Suprapubic skin (tissue), 4 donors: ENCODE results near the gene LDLRAD2. TPM values are rescaled to one million over a fixed set of nuclear protein-coding genes. Genes with fewer than 3 reads are reported as not detected.

Experiments
- DNase-seq, 2 donors: peaks; one replicate each; pipeline ENCODE4 v3.0.0-alpha.2; 2019; ENCODE audit warnings: low spot score in 2 of 2
- H3K27ac ChIP-seq: fragments of 200-600 bp; sonication (generic); one replicate; pipeline ENCODE4 v1.5.1; 2019
- H3K27me3 ChIP-seq: fragments of 200-600 bp; sonication (generic); one replicate; pipeline ENCODE4 v1.5.1; 2019
- H3K36me3 ChIP-seq: fragments of 200-600 bp; sonication (generic); one replicate; pipeline ENCODE4 v1.5.1; 2019
- H3K4me1 ChIP-seq: fragments of 200-600 bp; sonication (generic); one replicate; pipeline ENCODE4 v1.5.1; 2019
- H3K4me3 ChIP-seq: fragments of 200-600 bp; sonication (generic); one replicate; pipeline ENCODE4 v1.5.1; 2019; ENCODE audit warnings: mild to moderate bottlenecking
- H3K9me3 ChIP-seq: fragments of 200-600 bp; sonication (generic); one replicate; pipeline ENCODE4 v1.5.1; 2019
- CTCF ChIP-seq, 2 donors: fragments of 200-600 bp in 1 of 2; fragments of 450-650 bp in 1 of 2; sonication (generic) in 1 of 2; IDR thresholded peaks; one replicate each; pipeline ENCODE4 v1.5.1; 2016 to 2019; ENCODE audit warnings: antibody characterized with exemption in 2 of 2, mild to moderate bottlenecking in 1 of 2, moderate library complexity in 1 of 2
- EP300 ChIP-seq: sonication (generic); formaldehyde crosslinking; IDR thresholded peaks from one replicate; pipeline ENCODE4 v1.6.1; 2017; ENCODE audit warnings: antibody characterized with exemption
- POLR2A ChIP-seq, 2 donors: fragments of 450-650 bp; IDR thresholded peaks; one replicate each; pipeline ENCODE4 v1.6.1; 2017; ENCODE audit warnings: antibody characterized with exemption in 2 of 2, mild to moderate bottlenecking in 2 of 2, moderate library complexity in 2 of 2
- POLR2AphosphoS5 ChIP-seq, 3 donors: sonication (generic); formaldehyde crosslinking; IDR thresholded peaks; one replicate each; pipeline ENCODE4 v1.6.1; 2017; ENCODE audit warnings: antibody characterized with exemption in 3 of 3
- WGBS: methylation state at CpG from one replicate; pipeline ENCODE4 v1.1.5; 2018; 5-methylcytosine and 5-hydroxymethylcytosine counted together
- total RNA-seq, 4 donors: library from RNA; depleted of rRNA; stranded (reverse); fragments of >200 nt; gene quantifications; one replicate each; pipeline ENCODE4 v1.1.0, GENCODE V29; 2016

LDLRAD2 gene
- total RNA-seq, 4 donors from 2014 or later: 0.13 to 0.29 TPM; not detected in 2

DNA sequence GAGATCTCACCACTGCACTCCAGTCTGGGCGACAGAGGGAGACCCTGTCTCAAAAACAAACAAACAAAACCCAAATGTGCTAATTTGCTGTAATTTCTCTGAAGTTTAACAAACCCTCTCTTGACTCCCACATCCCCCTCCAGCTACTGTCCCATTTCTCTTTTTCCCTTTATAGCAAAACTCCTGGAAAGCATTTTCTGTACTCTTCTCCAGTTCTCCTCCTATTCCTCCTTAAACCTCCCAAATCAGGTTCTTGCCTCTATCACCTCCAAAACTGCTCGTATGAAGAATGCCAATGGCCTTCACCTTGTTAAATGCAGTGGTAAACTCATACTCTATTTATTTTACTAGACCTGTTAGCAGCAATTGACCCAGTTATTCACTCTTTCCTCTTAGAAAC, 25.4 kb upstream of the LDLRAD2 start:
- Histone ChIP-seq H3K4me1 (peaks cover 12% of the 10 kb centered on the region), H3K4me3 (no peak overlapping the region), H3K27ac (no peak overlapping the region), H3K36me3 (no peaks in the 10 kb centered on the region), H3K27me3 (no peaks in the 10 kb centered on the region), H3K9me3 (no peaks in the 10 kb centered on the region)
- WGBS: 86% methylated on average over 2 of the region's 2 CpGs
- DNase-seq: no peak
- TF ChIP-seq EP300 (no peak), POLR2AphosphoS5 (IDR thresholded peaks at IDR 0.05) (no peak), POLR2A (IDR thresholded peaks at IDR 0.05) (no peak), CTCF (IDR thresholded peaks at IDR 0.05) (no peak)

DNA sequence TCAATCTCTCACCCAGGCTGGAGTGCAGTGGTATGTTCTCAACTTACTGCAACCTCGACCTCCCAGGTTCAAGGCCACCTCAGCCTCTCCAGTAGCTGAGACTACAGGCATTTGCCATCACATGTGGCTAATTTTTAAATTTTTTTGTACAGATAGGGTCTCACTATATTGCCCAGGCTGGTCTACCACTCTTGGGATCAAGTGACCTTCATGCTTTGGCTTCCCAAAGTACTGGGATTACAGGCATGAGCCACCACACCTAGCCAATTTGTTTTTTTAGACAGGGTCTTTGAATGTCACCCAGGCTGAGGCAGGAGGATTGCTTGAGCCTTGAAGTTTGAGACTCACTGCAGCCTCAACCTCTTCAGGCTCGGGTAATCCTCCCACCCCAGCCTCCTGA, 19.0 kb upstream of the LDLRAD2 start:
- TF ChIP-seq POLR2AphosphoS5 (IDR thresholded peaks at IDR 0.05) (no peak), POLR2A (IDR thresholded peaks at IDR 0.05) (no peak), EP300 (no peak), CTCF (IDR thresholded peaks at IDR 0.05) (no peak)
- no peaks in the 10 kb centered on the region for H3K27me3 ChIP-seq
- no peak for DNase-seq
- 86% methylated on average over 2 of the region's 2 CpGs for WGBS
- no peak overlapping the region for H3K4me3 ChIP-seq
- no peaks in the 10 kb centered on the region for H3K36me3 ChIP-seq
- no peaks in the 10 kb centered on the region for H3K4me1 ChIP-seq
- no peak overlapping the region for H3K27ac ChIP-seq
- H3K9me3 ChIP-seq: no peaks in the 10 kb centered on the region

DNA sequence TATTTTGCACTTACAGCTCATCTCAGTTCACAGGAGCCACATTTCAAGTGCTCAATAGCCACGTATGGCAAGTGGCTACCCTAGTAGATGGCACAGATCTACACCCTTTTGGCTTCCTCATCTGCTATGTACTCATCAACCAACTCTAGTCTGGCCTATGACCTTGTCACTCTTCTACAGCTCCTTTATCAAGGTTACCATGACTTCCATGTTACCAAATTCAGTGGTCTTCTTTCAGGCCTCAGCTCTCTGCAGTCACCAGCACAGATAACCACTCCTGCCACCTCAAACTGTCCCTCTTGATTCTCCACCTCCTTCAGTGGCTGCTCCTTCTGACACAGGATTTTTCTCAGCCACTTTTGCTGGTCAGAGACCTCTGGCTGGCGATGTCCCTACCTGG, 17.4 kb upstream of the LDLRAD2 start:
- Histone ChIP-seq H3K4me1 (no peaks in the 10 kb centered on the region), H3K27ac (no peak overlapping the region), H3K36me3 (no peaks in the 10 kb centered on the region), H3K27me3 (no peaks in the 10 kb centered on the region), H3K9me3 (no peaks in the 10 kb centered on the region), H3K4me3 (no peak overlapping the region)
- 89% methylated on average over 2 of the region's 2 CpGs for WGBS
- DNase-seq: no peak
- TF ChIP-seq POLR2A (IDR thresholded peaks at IDR 0.05): no peak

DNA sequence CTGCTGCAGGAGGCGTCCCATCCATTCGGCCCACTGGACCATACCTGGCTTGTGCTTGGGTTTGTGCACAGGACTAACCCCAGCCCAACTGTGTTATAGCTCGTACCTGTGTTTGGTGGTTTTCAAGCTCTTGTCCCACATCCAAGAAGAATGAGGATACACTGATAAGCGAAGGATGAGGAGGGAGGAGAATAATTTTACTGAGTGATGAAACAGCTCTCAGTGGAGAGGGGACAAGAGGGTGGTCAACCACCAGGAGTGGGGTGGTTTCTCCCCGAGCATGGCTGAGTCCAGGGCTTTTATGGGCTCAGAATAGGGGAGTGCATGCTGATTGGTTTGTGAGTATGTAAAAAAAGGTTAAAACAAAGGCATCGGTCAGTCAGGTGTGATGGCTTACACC, 17.0 kb upstream of the LDLRAD2 start:
- Histone ChIP-seq H3K9me3 (no peaks in the 10 kb centered on the region), H3K4me3 (no peak overlapping the region), H3K27me3 (no peaks in the 10 kb centered on the region), H3K4me1 (no peaks in the 10 kb centered on the region), H3K27ac (no peak overlapping the region), H3K36me3 (no peaks in the 10 kb centered on the region)
- TF ChIP-seq CTCF (IDR thresholded peaks at IDR 0.05) (no peak), POLR2A (IDR thresholded peaks at IDR 0.05) (no peak)
- DNase-seq: no peak
- 88% methylated on average over 6 of the region's 6 CpGs for WGBS

GRCh38 chr1:21799730-21800129, 12.3 kb upstream of the LDLRAD2 start:
- Histone ChIP-seq H3K27me3 (no peaks in the 10 kb centered on the region), H3K4me3 (no peak overlapping the region), H3K36me3 (no peaks in the 10 kb centered on the region), H3K4me1 (no peaks in the 10 kb centered on the region), H3K27ac (no peak overlapping the region), H3K9me3 (no peaks in the 10 kb centered on the region)
- no peak for TF ChIP-seq EP300
- TF ChIP-seq POLR2A (IDR thresholded peaks at IDR 0.05): no peak
- TF ChIP-seq CTCF (IDR thresholded peaks at IDR 0.05): no peak
- TF ChIP-seq POLR2AphosphoS5 (IDR thresholded peaks at IDR 0.05): no peak
- WGBS: 81% methylated on average over 5 of the region's 5 CpGs
- no peak for DNase-seq

DNA sequence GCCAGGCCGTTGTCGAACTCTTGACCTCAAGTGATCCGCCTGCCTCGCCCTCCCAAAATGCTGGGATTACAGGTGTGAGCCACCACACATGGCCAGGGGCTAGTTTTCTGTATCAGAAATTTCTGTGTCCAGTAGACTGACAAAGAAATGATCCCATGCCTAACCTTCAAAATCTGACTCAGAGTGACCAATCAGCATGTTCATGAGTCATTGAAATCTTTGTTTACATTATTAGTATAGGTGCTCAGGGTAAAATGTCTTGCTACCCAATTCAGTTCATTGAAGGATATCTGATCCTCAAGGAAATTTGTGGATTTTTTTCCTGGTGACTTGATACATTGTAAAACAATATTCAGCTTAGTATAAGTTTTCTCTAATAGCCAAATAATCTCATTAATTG, 11.0 kb upstream of the LDLRAD2 start:
- H3K36me3 ChIP-seq: no peaks in the 10 kb centered on the region
- WGBS: 96% methylated on average over 4 of the region's 4 CpGs
- DNase-seq: no peak

More for the DNA sequence above, 11.0 kb upstream of the LDLRAD2 start:
- Histone ChIP-seq H3K27me3 (no peaks in the 10 kb centered on the region), H3K27ac (no peak overlapping the region), H3K4me3 (no peak overlapping the region), H3K9me3 (no peaks in the 10 kb centered on the region), H3K4me1 (no peaks in the 10 kb centered on the region)
- TF ChIP-seq EP300 (no peak), POLR2AphosphoS5 (IDR thresholded peaks at IDR 0.05) (no peak), POLR2A (IDR thresholded peaks at IDR 0.05) (no peak), CTCF (IDR thresholded peaks at IDR 0.05) (no peak)
